SK-N-MC (cell line): ENCODE data around the gene OR56B1.

ENCODE experiments used
- EZH2 ChIP-seq: fragments of 200-600 bp; sonication (generic); IDR thresholded peaks from one replicate; pipeline ENCODE4 v1.6.1; 2017; ENCODE audit warnings: antibody characterized with exemption
- POLR2AphosphoS5 ChIP-seq: IDR thresholded peaks from 2 replicates; pipeline ENCODE4 v1.6.1; 2012; ENCODE audit warnings: mild to moderate bottlenecking, low read depth, low read length, borderline replicate concordance

DNA sequence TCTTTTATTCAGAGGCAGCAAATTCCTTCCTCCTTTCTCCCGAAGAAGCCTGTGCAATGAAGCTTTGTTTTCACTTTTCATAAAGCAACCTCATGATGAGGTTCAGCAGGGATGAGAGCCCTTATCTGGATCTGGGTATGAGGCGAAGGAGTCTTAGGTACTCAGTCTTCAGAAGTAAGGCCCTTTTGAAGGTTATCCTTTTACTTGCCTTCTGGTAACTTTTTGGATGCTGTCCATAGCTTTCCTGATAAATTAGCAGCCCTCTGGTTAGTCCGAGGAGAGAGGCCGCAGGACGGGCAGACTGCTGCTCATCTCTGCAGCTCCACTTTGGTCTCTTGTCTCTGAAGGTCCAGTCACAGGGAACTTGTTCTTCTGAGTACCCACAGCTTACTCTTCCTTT lies 45.5 kb upstream of the OR56B1 start:
- no peak for TF ChIP-seq POLR2AphosphoS5
- TF ChIP-seq EZH2: no peak
